Colonic mucosa (tissue), 4 donors: ENCODE results near the gene GP9. TPM values are rescaled to one million over a fixed set of nuclear protein-coding genes. Genes with fewer than 3 reads are reported as not detected.
"Not testable (repeated sequence)": the region's sequence is repeated elsewhere in the genome, so short reads cannot be mapped to it uniquely, and the experiment has no call there.

Experiments
- DNase-seq: peaks from one replicate; pipeline ENCODE4 v3.0.0-alpha.2; 2020
- H3K27ac ChIP-seq: fragments of 200-600 bp; one replicate; pipeline ENCODE4 v1.8.0; 2021
- H3K27me3 ChIP-seq: fragments of 200-600 bp; one replicate; pipeline ENCODE4 v1.8.0; 2021
- H3K36me3 ChIP-seq: fragments of 200-600 bp; one replicate; pipeline ENCODE4 v1.8.0; 2021
- H3K4me1 ChIP-seq: fragments of 200-600 bp; one replicate; pipeline ENCODE4 v1.8.0; 2021; ENCODE audit warnings: mild to moderate bottlenecking
- H3K4me3 ChIP-seq: fragments of 200-600 bp; one replicate; pipeline ENCODE4 v1.8.0; 2021
- H3K9ac ChIP-seq, 2 donors: one replicate each; pipeline ENCODE4 v1.7.0; 2013; ENCODE audit warnings: control low read depth in 2 of 2, low read depth in 2 of 2, low read length in 2 of 2
- H3K9me3 ChIP-seq: fragments of 200-600 bp; one replicate; pipeline ENCODE4 v1.8.0; 2021
- CTCF ChIP-seq: fragments of 200-600 bp; IDR thresholded peaks from one replicate; pipeline ENCODE4 v1.8.0; 2022; ENCODE audit warnings: antibody characterized with exemption, mild to moderate bottlenecking
- intact Hi-C: fragments of 100-400 bp; cut with DNase I; formaldehyde crosslinking; loops from one replicate; pipeline ENCODE4 v1.14.1; 2022
- total RNA-seq, 2 donors: library from RNA; stranded (reverse); fragmentation: NEBNext Ultra II Directional in 1 of 2; extraction: Animal tissue kit (Norgen Biotek cat#: 25700) in 1 of 2; gene quantifications; one replicate each; pipeline ENCODE4 v1.2.1, GENCODE V29; 2021
- donor health status: healthy.
- donor health status: DM: no; HTN: no; CAD: no.
- donor health status: DM: no; HTN: no; CAD: no.

The GP9 gene
- total RNA-seq, 2 donors from 2014 or later = 0.37 TPM; not detected in 1

GRCh38 chr3:129063841-129064482 is 3.4 kb downstream of the GP9 start:
- Histone ChIP-seq H3K9me3 (no peaks in the 10 kb centered on the region), H3K4me1 (no peaks in the 10 kb centered on the region), H3K4me3 (no peak overlapping the region), H3K36me3 (no peaks in the 10 kb centered on the region), H3K27me3 (no peaks in the 10 kb centered on the region), H3K9ac (peak overlapping the region in 1 of 2 donors; percentile 73), H3K27ac (peak overlapping the region; percentile 94)
- peak; percentile 79 for DNase-seq
- no peak for TF ChIP-seq CTCF
- intact Hi-C loops = no loop called here

- Histone ChIP-seq H3K4me1 (no peaks in the 10 kb centered on the region), H3K27me3 (no peaks in the 10 kb centered on the region), H3K27ac (peak overlapping the region; percentile 94), H3K4me3 (no peak overlapping the region), H3K36me3 (no peaks in the 10 kb centered on the region), H3K9ac (peak overlapping the region; percentile 61 to 73), H3K9me3 (no peaks in the 10 kb centered on the region)
- intact Hi-C loops = no loop called here
- TF ChIP-seq CTCF = no peak
- peak; percentile 81 for DNase-seq
Measured at GRCh38 chr3:129065016-129065719, 4.6 kb downstream of the GP9 start.

GRCh38 chr3:129065720-129066073 is 5.1 kb downstream of the GP9 start:
- Histone ChIP-seq H3K36me3 (no peaks in the 10 kb centered on the region), H3K27ac (peak overlapping the region; percentile 94), H3K4me1 (no peaks in the 10 kb centered on the region), H3K9me3 (no peaks in the 10 kb centered on the region), H3K9ac (peak overlapping the region; percentile 44 to 73), H3K4me3 (no peak overlapping the region), H3K27me3 (no peaks in the 10 kb centered on the region)
- TF ChIP-seq CTCF = no peak
- DNase-seq = peak; percentile 72
- intact Hi-C loops = no loop called here

- H3K9me3 ChIP-seq, H3K4me3 ChIP-seq, H3K36me3 ChIP-seq, intact Hi-C loops, H3K27me3 ChIP-seq, H3K4me1 ChIP-seq: not testable (repeated sequence)
- H3K9ac ChIP-seq = peak overlapping the region in 1 of 2 donors; percentile 30
- peak overlapping the region; percentile 94 for H3K27ac ChIP-seq
- DNase-seq = peak; percentile 87
Measured at GRCh38 chr3:129067719-129068118, 7.1 kb downstream of the GP9 start.

GRCh38 chr3:129068291-129068886 is 7.8 kb downstream of the GP9 start:
- H3K27me3 ChIP-seq = no peaks in the 10 kb centered on the region
- H3K4me3 ChIP-seq = peak overlapping the region; percentile 20
- peak overlapping the region in 1 of 2 donors; percentile 1 for H3K9ac ChIP-seq
- DNase-seq = no peak
- peak overlapping the region; percentile 94 for H3K27ac ChIP-seq
- no peak for TF ChIP-seq CTCF
- H3K9me3 ChIP-seq = no peaks in the 10 kb centered on the region
- intact Hi-C loops = no loop called here
- H3K36me3 ChIP-seq = no peaks in the 10 kb centered on the region
- no peaks in the 10 kb centered on the region for H3K4me1 ChIP-seq

GRCh38 chr3:129069313-129070085 is 8.9 kb downstream of the GP9 start:
- H3K27ac ChIP-seq, DNase-seq: not testable (repeated sequence)

More at GRCh38 chr3:129069313-129070085, 8.9 kb downstream of the GP9 start:
- H3K27me3 ChIP-seq, H3K36me3 ChIP-seq, H3K4me1 ChIP-seq, H3K4me3 ChIP-seq, H3K9ac ChIP-seq, H3K9me3 ChIP-seq, intact Hi-C loops: not testable (repeated sequence)
